Upper lobe of right lung (tissue), 1 donor: ENCODE results near the gene C16orf96. TPM values are rescaled to one million over a fixed set of nuclear protein-coding genes. Genes with fewer than 3 reads are reported as not detected.
A peak's percentile ranks its signal among the peaks of the same experiment; 100 is the strongest.

ENCODE experiments used
- ATAC-seq: fragments of 200-7000 bp; cut with Tn5 transposase; one replicate; pipeline ENCODE4 v1.9.1; 2020; ENCODE audit warnings: mild to moderate bottlenecking, moderate library complexity
- DNase-seq: peaks from one replicate; pipeline ENCODE4 v3.0.0-alpha.2; 2020
- H3K27ac ChIP-seq: fragments of 200-600 bp; one replicate; pipeline ENCODE4 v1.8.0; 2022
- H3K27me3 ChIP-seq: fragments of 200-600 bp; one replicate; pipeline ENCODE4 v1.8.0; 2022; ENCODE audit warnings: mild to moderate bottlenecking
- H3K36me3 ChIP-seq: fragments of 200-600 bp; one replicate; pipeline ENCODE4 v1.8.0; 2022
- H3K4me1 ChIP-seq: fragments of 200-600 bp; one replicate; pipeline ENCODE4 v1.8.0; 2022
- H3K4me3 ChIP-seq: fragments of 200-600 bp; one replicate; pipeline ENCODE4 v1.8.0; 2022; ENCODE audit warnings: mild to moderate bottlenecking
- H3K9me3 ChIP-seq: fragments of 200-600 bp; one replicate; pipeline ENCODE4 v1.8.0; 2022
- CTCF ChIP-seq: fragments of 200-600 bp; IDR thresholded peaks from one replicate; pipeline ENCODE4 v1.8.0; 2022; ENCODE audit warnings: antibody characterized with exemption
- intact Hi-C: fragments of 100-400 bp; cut with DNase I; formaldehyde crosslinking; loops from one replicate; pipeline ENCODE4 v1.11.0; 2022
- total RNA-seq: library from RNA; stranded (reverse); fragmentation: NEBNext Ultra II Directional; extraction: Animal tissue kit (Norgen Biotek cat#: 25700); gene quantifications from one replicate; pipeline ENCODE4 v1.2.1, GENCODE V29; 2021
- donor health status: DM: no; HTN: yes; CAD: no; lungs with severe emphysema.

The C16orf96 gene
- total RNA-seq, 1 donor from 2014 or later = 0.32 TPM

- ATAC-seq (no peak), DNase-seq (no peak)
- Histone ChIP-seq H3K36me3 (no peaks in the 10 kb centered on the region), H3K27me3 (no peaks in the 10 kb centered on the region), H3K9me3 (no peaks in the 10 kb centered on the region), H3K4me3 (no peak overlapping the region), H3K27ac (no peak overlapping the region), H3K4me1 (peaks cover 25% of the 10 kb centered on the region)
- intact Hi-C loops = no loop called here
- TF ChIP-seq CTCF = no peak
Observed at GRCh38 chr16:4618645-4619418, 62.7 kb downstream of the C16orf96 start.

GRCh38 chr16:4623593-4623992, 67.5 kb downstream of the C16orf96 start:
- ATAC-seq (peak; percentile 38), DNase-seq (no peak)
- Histone ChIP-seq H3K36me3 (no peaks in the 10 kb centered on the region), H3K4me1 (peaks cover 23% of the 10 kb centered on the region), H3K4me3 (no peak overlapping the region), H3K9me3 (no peaks in the 10 kb centered on the region), H3K27ac (peak overlapping the region; percentile 96), H3K27me3 (no peaks in the 10 kb centered on the region)
- TF ChIP-seq CTCF = no peak
- intact Hi-C loops = no loop called here

- TF ChIP-seq CTCF = peak; percentile 95
- Histone ChIP-seq H3K4me3 (peak within 1 kb of the TSS; percentile 97), H3K9me3 (no peaks in the 10 kb centered on the region), H3K36me3 (no peaks in the 10 kb centered on the region), H3K4me1 (peaks cover 19% of the 10 kb centered on the region), H3K27ac (peak within 1 kb of the TSS; percentile 96), H3K27me3 (no peaks in the 10 kb centered on the region)
- intact Hi-C loops = no loop called here
- ATAC-seq (peak; percentile 96), DNase-seq (peak; percentile 97)
Observed at GRCh38 chr16:4624015-4624826, 68.1 kb downstream of the C16orf96 start, which contains the start of gene MGRN1. MGRN1 (plus strand) TSS chr16:4624826; CDS start chr16:4624961, 135 bp downstream.

GRCh38 chr16:4624827-4625559, 68.9 kb downstream of the C16orf96 start:
- DNase-seq (peak; percentile 89), ATAC-seq (peak; percentile 46)
- no peaks in the 10 kb centered on the region for H3K27me3 ChIP-seq
- H3K9me3 ChIP-seq = no peaks in the 10 kb centered on the region
- no peaks in the 10 kb centered on the region for H3K36me3 ChIP-seq
- H3K4me3 ChIP-seq = peak overlapping the region; percentile 97
- H3K27ac ChIP-seq = peak overlapping the region; percentile 96
- no peak for TF ChIP-seq CTCF
- intact Hi-C loops = no loop called here
- peaks cover 19% of the 10 kb centered on the region for H3K4me1 ChIP-seq

GRCh38 chr16:4625560-4626159, 69.5 kb downstream of the C16orf96 start:
- Histone ChIP-seq H3K4me3 (peak overlapping the region; percentile 97), H3K9me3 (no peaks in the 10 kb centered on the region), H3K4me1 (peaks cover 19% of the 10 kb centered on the region), H3K27ac (peak overlapping the region; percentile 96), H3K27me3 (no peaks in the 10 kb centered on the region), H3K36me3 (no peaks in the 10 kb centered on the region)
- TF ChIP-seq CTCF = no peak
- no peak for DNase-seq
- no peak for ATAC-seq
- intact Hi-C loops = no loop called here
